Fibroblast of skin of right biceps (primary cell): ENCODE measurements around the gene THSD7A.
A peak's percentile ranks its signal among the peaks of the same experiment; 100 is the strongest.

ENCODE experiments used
- DNase-seq: peaks from one replicate; pipeline ENCODE4 v3.0.0-alpha.2; 2013

Gene THSD7A

DNA sequence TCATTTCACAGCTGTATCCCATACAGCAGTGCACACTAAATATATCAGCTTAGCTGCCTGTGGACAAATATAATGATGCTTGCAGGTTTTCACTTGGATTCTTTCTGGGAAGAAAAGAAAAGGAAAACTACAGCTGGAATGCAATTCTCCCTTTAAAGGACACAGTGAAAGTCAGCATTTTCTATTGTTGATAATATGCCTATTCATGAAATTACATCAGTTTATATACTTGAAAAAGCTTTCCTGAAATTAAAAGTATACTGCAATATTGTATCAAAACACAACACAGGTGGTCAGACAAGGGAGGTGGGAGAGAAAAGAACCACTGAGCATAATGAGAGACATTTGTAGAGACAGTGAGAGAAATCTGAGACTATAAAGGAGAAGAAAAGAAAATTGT lies 20.3 kb downstream of the THSD7A start:
- no peak for DNase-seq

DNA sequence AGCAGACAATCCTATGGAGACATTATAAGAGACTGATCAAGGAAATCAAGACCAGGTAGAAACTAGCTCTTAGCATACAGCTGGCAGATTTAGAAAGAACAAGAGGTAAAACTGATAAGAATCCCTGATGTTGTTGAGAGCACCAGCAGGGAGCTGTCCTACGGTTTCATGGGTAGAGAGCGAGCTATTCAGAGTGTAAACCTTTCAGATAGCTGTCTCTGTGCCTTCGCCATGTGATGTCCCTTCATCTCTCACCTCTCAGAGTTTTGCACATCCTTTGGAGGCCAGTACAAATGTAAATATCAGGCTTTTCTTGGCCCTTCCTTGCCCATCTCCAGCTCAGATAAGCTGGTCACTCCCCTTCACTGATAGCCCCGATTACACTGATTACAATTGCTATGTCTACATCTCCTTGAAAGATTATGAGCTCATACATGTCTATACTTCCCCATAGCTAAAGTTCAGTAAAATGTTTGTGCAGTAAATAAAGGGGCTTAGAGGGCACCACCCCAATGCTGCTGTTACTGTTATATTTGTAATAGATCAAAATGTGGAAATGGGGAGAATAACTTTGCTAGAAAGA lies 21.9 kb downstream of the THSD7A start:
- no peak for DNase-seq

DNA sequence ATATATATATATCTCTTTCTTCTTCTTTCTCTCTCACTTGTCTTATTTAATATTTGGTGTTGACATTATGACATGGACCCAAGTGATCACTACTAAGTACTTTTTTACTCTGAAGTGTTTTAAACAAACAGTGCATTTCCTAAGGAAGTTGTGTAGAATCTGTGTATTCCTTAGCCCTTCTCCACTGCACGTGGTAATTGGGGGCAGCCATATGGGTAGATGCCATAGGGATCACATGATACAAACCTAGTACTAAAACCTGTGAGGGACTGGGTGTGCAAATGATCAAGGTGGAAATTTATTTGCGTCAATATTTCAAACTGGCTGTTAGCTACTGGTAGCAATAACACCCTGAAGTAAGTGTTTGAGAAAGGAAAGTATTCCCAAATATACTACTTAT lies 25.0 kb downstream of the THSD7A start:
- DNase-seq = no peak

DNA sequence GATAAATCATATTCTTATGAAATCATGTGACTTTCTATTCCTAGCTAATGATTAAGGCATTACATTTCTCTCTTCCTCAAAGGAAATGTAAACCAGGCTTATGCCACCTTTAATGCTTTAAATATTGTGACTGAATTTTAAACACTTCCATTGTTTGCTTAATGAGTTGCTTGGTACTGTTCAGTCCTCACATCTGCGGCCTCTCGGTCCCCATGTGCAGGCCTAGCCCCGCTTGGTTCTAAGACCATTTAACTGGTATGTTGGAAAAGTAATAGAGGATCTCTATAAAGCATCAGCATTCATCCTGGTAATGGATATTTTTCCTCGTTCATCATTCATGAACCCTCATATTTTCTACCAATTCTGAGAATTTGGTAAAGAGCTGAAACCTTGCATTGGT lies 27.4 kb downstream of the THSD7A start:
- no peak for DNase-seq

DNA sequence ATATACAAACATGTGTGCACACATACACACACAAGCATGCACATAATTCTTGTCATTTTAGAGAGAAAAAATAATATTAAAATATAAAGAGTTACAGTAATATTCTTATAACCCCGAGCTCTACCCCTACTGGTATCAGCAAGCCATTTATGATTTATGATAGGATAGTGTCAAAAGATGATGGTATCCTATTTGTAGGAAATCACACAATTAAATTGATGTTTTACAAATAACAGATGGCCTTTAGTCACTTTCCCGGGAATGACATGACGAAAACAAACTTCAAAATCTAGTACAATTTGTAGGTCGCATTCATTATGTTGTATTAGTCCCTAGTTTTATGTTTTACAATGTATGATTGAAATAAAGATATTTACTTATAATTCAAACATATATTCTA lies 36.8 kb downstream of the THSD7A start:
- DNase-seq = no peak

DNA sequence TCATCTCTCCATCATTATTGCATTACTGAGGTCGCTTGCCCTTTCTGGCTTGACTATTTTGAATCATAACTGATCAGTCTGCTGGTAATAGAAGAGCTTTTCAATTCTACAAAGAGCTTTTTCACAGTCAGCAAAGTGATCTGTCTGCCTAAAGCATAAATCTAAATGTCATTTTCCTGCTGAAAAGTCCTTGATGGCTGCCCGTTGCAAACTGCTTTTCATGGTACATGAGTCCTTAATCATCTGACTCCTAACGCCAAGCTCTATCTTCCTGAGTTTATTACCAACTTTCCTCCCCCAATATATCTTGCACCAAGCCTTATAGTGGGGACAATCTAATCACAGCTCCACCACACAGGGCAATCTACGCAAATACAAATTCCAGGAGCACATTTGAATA lies 39.8 kb downstream of the THSD7A start:
- no peak for DNase-seq

GRCh38 chr7:11788568-11788967 lies 43.4 kb downstream of the THSD7A start:
- DNase-seq = no peak

DNA sequence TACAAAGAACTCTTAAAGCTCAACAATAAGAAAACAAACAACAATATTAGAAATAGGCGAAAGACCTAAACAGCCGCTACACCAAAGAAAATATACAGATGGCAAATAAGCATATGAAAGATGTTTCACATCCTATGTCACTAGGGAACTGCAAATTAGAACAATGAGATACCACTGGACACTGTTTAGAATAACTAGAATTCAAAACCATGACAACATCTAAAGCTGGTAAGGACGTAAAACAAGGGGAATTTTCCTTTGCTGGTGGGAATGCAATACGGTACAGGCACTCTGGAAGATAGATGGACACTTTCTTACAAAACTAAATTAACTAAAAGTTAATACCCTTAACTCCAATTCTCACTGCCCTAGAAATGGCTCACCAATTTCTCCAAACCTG lies 44.5 kb downstream of the THSD7A start:
- DNase-seq = no peak

GRCh38 chr7:11786186-11786585 lies 45.8 kb downstream of the THSD7A start:
- DNase-seq = peak; percentile 53

- no peak for DNase-seq
These were observed 47.0 kb downstream of the THSD7A start for GRCh38 chr7:11784769-11785536.

DNA sequence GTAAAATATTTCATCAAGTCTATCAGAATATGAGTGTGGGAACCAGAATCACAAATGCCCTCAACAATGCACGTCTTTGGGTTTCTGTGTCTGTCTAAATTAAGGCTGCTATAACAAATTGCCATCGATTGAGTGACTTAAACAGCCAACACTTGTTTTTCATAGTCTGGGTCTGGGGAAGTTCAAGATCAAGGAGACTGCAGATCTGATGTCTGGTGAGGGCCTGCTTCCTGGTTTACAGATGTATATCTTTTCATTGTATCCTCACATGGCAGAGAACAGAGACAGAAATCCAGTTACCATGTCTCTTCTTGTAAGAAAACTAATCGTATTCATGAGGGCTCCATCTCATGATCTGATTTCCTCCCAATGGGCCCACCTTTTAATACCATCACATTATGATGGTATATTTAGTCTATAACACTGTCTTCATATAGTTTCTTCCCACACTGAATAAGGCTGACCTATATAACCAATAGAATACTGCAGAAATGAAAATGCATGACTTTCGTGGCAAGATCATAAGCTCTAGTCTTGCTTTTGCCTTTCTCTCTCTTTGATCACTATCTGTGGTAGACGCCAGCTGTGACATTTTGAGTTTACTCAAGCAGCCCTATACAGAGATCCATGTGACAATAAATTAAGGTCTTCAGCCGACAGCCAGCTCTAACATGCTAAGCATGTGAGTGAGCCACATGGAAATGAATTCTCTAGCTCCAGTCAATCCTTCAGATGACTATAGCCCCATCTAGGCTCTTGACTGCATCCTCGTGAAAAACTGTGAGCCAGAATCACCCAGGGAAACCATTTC lies 51.9 kb downstream of the THSD7A start:
- no peak for DNase-seq

- no peak for DNase-seq
These were observed 56.0 kb downstream of the THSD7A start for GRCh38 chr7:11776039-11776438.

DNA sequence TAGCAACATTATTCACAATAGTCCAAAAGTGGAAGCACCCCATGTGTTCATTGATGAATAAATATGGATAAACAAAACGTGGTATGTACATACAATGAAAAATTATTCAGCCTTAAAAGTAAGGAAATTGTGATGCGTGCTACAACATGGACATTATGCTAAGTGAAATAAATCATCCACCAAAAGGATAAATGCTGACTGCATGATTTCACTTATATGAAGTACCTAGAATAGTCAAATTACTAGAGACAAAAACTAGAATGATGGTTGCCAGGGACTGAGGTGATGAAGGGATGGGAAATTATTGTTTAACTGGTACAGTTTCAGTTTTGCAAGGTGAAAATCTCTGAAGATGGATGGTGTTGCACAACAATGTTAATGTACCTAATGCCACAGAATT lies 56.6 kb downstream of the THSD7A start:
- no peak for DNase-seq

DNA sequence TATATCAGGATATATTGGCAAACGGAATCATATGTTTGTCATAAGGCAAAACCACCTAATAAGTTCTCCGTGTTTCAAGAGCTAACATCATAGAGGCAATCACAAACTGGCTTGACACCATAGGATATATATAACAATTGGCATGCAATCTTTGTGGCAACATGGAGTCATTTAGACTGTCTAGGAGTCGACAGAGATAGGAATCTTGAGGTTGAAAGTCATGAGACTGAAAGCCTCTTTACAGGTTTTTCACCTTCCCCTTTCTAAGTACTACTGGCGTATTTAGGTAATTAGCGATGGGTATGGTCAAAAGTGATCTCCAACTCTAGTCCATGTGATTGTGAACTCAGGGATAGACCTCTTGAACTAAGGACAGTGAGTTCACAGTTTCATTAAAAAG lies 63.7 kb downstream of the THSD7A start:
- DNase-seq = no peak

GRCh38 chr7:11767148-11767547 lies 64.8 kb downstream of the THSD7A start:
- DNase-seq = no peak

DNA sequence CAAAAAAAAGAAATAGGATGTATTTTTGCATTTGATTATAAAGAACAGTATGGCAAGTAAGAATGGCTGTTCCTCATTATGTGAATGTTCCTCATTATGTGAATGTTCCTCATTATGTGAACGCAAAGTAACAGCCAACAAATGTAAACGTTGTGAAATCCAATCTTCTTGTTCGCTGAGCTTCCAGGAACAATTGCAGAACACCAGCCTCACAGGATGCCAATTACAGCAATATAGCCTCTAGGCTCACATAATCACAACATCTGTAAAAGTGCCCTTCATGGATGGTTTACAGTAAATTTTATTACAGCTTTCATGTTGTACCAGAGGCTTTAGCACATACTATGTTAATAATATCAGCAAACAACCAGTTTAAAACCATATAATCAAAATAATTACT lies 71.6 kb downstream of the THSD7A start:
- DNase-seq = no peak

GRCh38 chr7:11758627-11759111 lies 73.3 kb downstream of the THSD7A start:
- no peak for DNase-seq

DNA sequence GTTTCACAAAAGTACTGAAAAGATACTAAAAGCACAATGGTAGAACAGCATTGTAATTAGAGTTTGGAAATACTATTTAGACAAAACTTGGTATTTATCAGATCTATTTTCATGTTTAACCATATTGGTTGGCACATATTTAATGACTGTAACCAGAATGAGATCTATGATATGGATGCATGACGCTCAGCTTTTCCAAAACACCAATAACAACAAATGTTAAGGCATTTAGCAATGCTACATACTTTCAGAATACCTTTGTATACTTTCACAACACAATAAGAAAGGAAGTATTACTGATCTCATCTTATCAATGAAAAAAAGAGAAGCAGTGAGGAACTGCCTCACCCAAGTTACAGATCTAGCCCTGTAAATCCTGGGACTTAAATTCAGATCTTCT lies 74.8 kb downstream of the THSD7A start:
- no peak for DNase-seq

DNA sequence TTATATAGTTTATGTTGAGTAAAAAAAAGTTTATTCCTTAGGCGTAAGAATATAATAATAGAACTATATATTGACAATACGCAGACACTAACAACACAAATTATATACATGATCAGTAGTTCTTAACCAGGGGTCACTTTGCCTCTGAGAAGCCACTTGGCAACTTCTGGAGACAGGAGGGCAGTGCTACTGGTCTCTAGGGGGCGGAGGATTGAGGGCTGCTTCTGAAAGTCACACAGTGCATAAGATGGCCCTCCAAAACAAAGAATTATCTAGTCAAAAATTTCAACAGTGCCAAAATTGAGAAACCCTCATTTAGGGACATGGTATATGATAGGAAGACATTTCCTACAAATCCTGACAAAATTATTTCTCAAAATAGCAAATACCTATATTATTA lies 77.1 kb downstream of the THSD7A start:
- no peak for DNase-seq

DNA sequence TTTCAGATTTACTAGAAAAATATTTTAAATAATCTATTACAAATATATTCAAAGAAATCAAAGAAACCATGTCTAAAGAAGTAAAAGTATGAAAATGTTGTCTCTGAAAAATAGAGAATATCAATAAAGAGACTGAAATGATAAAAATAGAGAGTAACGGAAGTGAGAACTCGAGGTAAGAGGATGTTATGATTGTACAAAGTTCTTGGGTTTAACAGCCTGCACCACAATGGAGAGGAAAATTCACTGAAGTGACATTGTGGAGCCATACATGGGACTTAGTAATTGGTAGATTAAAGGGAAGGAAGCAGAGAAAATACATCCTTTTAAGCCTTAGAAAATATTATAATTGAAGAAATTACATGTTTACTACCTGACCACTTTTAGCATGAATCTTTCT lies 77.9 kb downstream of the THSD7A start:
- no peak for DNase-seq

DNA sequence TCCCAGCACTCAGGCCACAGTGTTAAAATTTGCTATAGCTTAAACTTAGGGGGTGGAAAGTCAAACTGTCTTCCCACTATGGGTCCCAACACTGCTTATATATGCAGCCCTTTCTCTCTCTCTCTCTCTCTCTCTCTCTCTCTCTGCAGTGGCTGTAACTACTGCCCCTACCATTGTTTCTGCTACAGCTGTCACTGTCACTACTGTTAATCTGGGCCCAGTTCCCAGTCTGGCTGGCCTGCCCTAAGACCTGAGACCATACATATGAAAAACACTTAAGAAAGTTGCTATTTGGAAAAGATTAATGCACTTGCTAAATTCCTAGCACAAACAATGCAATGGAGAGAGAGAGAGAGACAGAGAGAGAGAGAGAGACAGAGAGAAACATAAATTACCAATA lies 78.6 kb downstream of the THSD7A start:
- no peak for DNase-seq

DNA sequence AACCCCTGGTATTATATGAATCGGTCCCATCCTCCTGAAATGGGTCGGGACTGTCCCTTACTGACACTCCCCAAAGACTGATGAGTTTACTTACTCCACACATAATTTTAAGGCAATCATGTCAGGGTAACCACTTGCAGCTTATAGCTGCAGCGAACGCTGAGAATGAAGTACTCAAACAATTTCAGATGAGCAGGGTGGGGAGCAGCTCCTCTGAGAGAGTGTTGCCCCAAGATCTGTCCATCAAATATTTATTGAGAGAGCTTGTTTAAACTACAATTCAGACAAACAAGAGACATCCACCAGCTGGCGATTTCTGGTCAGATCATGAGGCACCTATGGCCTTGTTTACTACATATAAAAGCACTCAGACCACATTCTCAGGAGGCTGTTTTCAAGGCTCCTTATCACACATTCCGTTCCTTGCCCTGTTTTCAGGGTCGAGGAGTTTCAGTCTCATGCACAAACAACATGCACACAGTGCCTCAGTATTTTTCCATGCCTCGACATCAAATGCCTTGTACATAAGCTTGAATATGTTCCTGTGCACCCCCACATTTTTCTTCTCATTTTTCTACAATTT lies 80.1 kb downstream of the THSD7A start:
- no peak for DNase-seq

DNA sequence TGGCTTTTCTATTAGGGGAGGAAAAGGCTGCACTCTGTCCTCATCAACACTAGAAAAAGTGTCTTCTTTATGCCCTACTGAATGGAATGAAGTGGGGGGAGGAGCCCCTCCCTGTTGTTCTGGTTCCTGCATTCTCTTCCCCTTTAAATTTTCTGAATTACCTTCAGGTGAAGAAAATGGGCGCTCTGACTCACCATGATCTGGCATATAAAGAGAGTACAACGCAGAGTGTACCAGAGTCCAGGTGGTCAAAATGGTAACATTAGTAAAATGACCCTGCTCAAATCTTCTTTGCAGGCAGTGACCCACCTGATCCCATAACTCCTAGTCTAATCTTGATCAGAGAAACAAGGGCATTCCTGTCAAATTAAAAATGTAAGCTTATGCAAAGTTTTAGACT lies 80.7 kb downstream of the THSD7A start:
- no peak for DNase-seq

GRCh38 chr7:11750191-11750590 lies 81.8 kb downstream of the THSD7A start:
- no peak for DNase-seq
